SK-N-SH (cell line): ENCODE measurements around the gene RPP14. TPM values are rescaled to one million over a fixed set of nuclear protein-coding genes. Genes with fewer than 3 reads are reported as not detected.

Source experiments
- polyA plus RNA-seq, 3 experiments: library from polyadenylated mRNA; depleted of rRNA; stranded (reverse); fragments of >200 nt; gene quantifications; 2 replicates each; pipeline ENCODE4 v1.2.3, GENCODE V29; 2012
- small RNA-seq, 7 experiments: library from RNA; depleted of rRNA; stranded (forward); fragments of <200 nt; gene quantifications; one replicate each; pipeline ENCODE3, GENCODE V24; 2012

RPP14 gene
- polyA plus RNA-seq, 1 of the 3 experiments (the other 2 are of a cell fraction), result 8.3 TPM

Small RNA genes lying within 50 kb of the gene (small RNA-seq; reads per million reads assigned to genes)
- gene AC098479.1, result 0 reads per million in 7 experiments

Other genes starting within 250 kb of the RPP14 start
- not detected in 2 replicates for gene DNASE1L3, start 95.3 kb upstream of the RPP14 start, polyA plus RNA-seq (2012; rRNA removed)
- 10.7 and 14.8 TPM in 2 replicates for gene ABHD6, start 68.5 kb upstream of the RPP14 start, polyA plus RNA-seq (2012; rRNA removed)
- 3.0 and 5.2 TPM in 2 replicates for gene HTD2, start 275 bp downstream of the RPP14 start, polyA plus RNA-seq (2012; rRNA removed)
- gene PXK, start 26.6 kb downstream of the RPP14 start, polyA plus RNA-seq (2012; rRNA removed), result 8.4 and 9.3 TPM in 2 replicates
- 87.5 and 94.7 TPM in 2 replicates for gene PDHB, start 127.6 kb downstream of the RPP14 start, polyA plus RNA-seq (2012; rRNA removed)
- gene KCTD6, start 185.9 kb downstream of the RPP14 start, polyA plus RNA-seq (2012; rRNA removed), result 7.8 and 10.1 TPM in 2 replicates
- gene ACOX2, start 230.9 kb downstream of the RPP14 start, polyA plus RNA-seq (2012; rRNA removed), result 7.1 and 9.0 TPM in 2 replicates